ENCODE data around the gene TMEM174. TPM values are rescaled to one million over a fixed set of nuclear protein-coding genes. Genes with fewer than 3 reads are reported as not detected.
"Not testable (repeated sequence)": the region's sequence is repeated elsewhere in the genome, so short reads cannot be mapped to it uniquely, and the experiment has no call there.

The TMEM174 gene
- polyA plus RNA-seq, 3 donors: 15.6 to 27.2 (median 24.3) TPM

GRCh38 chr5:73188764-73189531 is 16.0 kb downstream of the TMEM174 start:
- DNase-seq (ENCODE audit: low read depth in 3 of 3, low spot score in 2 of 3): no peak

- DNase-seq (ENCODE audit: low read depth in 3 of 3, low spot score in 2 of 3): no peak
Observed at GRCh38 chr5:73189871-73190376, 16.9 kb downstream of the TMEM174 start.

DNA sequence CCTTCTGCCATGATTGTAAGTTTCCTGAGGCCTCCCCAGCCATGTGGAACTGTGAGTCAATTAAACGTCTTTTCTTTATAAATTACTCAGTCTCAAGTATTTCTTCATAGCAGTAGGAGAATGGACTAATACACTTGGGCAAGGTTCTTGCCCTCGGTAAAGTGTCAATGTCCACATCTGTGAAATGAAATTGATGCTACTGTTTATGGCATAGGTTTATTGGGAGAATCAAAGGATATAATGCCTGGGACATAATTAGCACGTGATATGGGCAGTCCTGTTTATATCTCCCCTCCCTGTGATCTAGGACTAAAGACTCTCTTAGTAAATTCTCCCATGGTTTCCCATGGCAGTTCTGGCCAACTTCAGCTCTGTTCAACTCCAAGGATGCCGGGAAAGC is 19.4 kb downstream of the TMEM174 start:
- no peak for DNase-seq (ENCODE audit: low read depth in 3 of 3, low spot score in 2 of 3)

DNA sequence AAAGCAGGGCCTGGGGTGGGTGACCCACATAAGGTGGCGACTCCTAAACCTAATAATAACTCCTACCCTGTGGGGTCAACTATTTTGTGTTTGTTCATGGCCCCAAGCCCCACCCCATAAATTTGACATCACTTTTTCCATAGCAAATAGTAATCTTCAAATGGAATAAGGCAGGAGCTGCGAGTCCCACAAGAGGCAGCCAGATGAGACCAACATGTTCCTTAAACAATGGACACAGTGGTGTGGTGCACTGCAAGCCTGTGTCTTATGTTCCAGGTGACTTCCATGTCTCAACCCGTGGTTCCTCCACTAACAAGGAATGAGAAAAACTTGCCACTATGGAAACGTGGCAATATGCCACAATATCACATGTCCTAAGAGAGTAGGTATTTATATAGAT is 20.6 kb downstream of the TMEM174 start:
- no peak for DNase-seq (ENCODE audit: low read depth in 3 of 3, low spot score in 2 of 3)

DNA sequence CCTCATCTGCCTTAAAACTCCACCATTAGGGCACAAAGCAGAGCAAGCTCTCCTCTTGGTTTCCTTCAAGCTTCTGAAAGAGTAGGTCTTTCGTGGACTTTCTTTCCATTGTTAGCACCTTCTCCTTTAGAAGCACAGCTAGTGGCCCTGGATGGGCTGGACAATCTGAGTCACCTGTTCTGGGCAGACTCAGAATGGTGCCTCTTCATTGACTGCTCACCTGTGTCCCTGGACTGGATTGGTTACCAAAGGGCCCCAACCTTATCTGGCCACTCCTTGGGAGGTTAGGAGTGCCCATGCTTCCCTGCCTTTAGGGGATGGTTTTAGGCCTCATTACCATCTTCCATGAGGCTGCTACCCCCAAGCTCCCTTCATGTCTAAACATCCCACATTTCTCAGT is 23.2 kb downstream of the TMEM174 start:
- no peak for DNase-seq (ENCODE audit: low read depth in 3 of 3, low spot score in 2 of 3)

GRCh38 chr5:73197637-73198257 is 24.8 kb downstream of the TMEM174 start:
- no peak for DNase-seq (ENCODE audit: low read depth in 3 of 3, low spot score in 2 of 3)

GRCh38 chr5:73198833-73199592 is 26.0 kb downstream of the TMEM174 start:
- no peak for DNase-seq (ENCODE audit: low read depth in 3 of 3, low spot score in 2 of 3)

GRCh38 chr5:73199671-73200070 is 26.7 kb downstream of the TMEM174 start:
- DNase-seq (ENCODE audit: low read depth in 3 of 3, low spot score in 2 of 3): no peak

DNA sequence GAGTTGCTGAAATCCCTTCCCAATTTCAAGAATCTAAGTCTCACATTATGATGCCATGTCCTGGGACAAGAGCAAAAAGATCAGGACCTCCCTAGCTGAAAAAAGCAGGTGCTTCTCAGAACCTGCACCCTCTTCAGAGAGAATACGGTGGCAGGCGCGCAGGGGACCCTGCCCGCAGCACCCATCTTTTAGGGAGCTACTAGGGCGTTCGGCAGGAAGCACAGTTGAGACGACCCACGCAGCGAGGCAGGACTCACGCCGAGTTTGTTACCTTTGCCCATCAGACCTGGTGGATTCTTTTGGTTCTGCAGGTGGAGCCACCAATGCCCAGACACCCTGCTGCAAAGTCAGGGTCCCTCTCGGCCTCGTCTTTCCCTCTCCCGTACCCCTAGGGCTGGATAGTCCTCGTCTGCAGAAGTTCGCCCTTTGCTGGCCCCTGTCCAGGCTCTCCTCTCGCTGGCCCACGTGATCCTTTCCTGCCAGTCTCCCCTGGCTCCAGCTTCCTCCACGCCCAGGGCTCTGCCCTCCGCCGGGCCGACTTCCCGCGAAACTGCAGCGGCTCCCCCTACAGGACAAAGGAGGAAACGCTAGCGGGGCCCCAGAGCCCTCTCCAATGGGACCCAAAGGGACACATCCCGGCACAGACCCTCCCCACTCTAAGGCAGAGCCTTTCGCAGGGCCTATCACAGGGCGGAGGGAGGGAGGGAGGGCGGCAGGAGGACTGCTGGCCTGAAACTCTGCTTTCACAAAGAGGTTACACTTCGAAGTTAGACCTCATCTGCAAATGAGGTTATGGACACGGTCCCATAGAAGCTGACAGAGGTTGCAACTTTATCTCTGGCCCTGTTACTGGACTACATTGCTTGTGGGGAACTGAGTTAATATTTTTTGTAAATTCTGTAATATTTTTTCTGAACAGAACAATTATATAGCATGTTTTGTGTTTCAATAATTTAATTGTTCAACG is 28.8 kb downstream of the TMEM174 start:
- no peak for DNase-seq (ENCODE audit: low read depth in 3 of 3, low spot score in 2 of 3)

DNA sequence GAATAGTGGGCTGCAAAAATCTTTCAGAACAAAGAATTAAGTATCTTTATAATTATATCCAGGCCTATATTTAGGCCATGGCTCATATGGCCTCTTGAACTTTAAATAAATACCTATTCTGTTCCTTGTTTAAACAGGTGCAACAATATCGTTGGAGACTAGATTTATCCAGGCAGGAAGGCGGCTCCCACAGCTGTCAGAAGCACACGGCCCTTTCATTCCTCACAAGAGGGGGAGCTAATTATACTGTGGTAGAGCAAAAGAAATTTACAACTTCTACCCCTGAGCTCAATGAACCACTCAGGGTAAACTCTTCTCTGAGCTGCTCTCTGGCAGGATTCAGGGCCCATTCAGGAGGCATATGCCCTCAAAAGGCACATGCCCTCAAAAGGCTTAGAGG is 31.3 kb downstream of the TMEM174 start:
- no peak for DNase-seq (ENCODE audit: low read depth in 3 of 3, low spot score in 2 of 3)

DNA sequence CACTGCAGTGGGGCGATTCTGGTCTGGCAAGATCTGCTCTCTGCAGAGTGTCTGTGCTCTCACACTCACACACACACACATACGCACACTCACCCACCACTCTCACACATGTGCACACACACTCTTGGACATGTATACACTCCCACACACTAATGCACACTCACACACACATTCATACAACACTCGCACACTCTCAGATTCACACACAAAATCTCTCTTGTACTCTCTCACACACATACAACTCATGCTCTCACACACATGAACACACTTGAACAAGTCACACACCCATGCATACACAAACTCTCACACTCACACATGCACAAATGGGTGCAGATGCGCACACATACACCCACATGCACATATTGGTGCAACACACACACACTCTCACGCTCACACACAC is 31.7 kb downstream of the TMEM174 start:
- no peak for DNase-seq (ENCODE audit: low read depth in 3 of 3, low spot score in 2 of 3)

- DNase-seq (ENCODE audit: low read depth in 3 of 3, low spot score in 2 of 3): no peak
Observed at GRCh38 chr5:73205305-73205704, 32.3 kb downstream of the TMEM174 start.

GRCh38 chr5:73207239-73207638 is 34.2 kb downstream of the TMEM174 start:
- DNase-seq (ENCODE audit: low read depth in 3 of 3, low spot score in 2 of 3): not testable (repeated sequence)

DNA sequence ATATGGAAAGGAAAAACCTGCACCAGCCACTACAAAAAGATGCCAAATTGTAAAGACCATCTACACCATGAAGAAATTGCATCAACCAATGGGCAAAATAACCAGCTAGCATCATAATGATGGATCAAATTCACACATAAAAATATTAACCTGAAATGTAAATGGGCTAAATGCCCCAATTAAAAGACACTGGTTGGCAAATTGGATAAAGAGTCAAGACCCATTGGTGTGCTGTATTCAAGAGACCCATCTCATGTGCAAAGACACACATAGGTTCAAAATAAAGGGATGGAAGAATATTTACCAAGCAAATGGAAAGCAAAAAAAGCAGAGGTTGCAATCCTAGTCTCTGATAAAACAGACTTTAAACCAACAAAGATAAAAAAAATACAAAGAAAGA is 36.1 kb downstream of the TMEM174 start:
- DNase-seq (ENCODE audit: low read depth in 3 of 3, low spot score in 2 of 3): not testable (repeated sequence)

- not testable (repeated sequence) for DNase-seq (ENCODE audit: low read depth in 3 of 3, low spot score in 2 of 3)
Observed at GRCh38 chr5:73212693-73213092, 39.7 kb downstream of the TMEM174 start.

GRCh38 chr5:73213566-73213998 is 40.6 kb downstream of the TMEM174 start:
- no peak for DNase-seq (ENCODE audit: low read depth in 3 of 3, low spot score in 2 of 3)

- DNase-seq (ENCODE audit: low read depth in 3 of 3, low spot score in 2 of 3): no peak
Observed at GRCh38 chr5:73214306-73214705, 41.3 kb downstream of the TMEM174 start.

DNA sequence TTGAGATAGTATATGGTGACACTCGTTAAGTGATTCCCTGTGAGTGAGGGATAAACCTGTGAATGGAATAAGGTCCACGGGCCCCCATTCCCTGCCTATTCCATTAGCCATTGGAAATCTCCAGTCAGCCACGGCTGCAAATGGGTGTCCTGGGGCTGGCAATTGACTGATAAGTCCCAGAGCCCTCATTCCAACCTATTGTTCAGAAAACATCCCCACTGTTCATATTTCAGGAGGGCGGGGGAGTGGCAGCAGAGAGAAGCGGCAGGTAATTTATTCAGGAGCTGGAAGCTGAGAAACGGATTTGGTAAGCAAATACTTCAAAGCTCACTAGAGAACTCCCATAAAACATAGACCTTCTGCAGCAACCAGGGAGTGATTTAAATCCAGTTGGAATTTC is 42.0 kb downstream of the TMEM174 start:
- DNase-seq (ENCODE audit: low read depth in 3 of 3, low spot score in 2 of 3): no peak

- DNase-seq (ENCODE audit: low read depth in 3 of 3, low spot score in 2 of 3): no peak
Observed at GRCh38 chr5:73215531-73215890, 42.5 kb downstream of the TMEM174 start.

DNA sequence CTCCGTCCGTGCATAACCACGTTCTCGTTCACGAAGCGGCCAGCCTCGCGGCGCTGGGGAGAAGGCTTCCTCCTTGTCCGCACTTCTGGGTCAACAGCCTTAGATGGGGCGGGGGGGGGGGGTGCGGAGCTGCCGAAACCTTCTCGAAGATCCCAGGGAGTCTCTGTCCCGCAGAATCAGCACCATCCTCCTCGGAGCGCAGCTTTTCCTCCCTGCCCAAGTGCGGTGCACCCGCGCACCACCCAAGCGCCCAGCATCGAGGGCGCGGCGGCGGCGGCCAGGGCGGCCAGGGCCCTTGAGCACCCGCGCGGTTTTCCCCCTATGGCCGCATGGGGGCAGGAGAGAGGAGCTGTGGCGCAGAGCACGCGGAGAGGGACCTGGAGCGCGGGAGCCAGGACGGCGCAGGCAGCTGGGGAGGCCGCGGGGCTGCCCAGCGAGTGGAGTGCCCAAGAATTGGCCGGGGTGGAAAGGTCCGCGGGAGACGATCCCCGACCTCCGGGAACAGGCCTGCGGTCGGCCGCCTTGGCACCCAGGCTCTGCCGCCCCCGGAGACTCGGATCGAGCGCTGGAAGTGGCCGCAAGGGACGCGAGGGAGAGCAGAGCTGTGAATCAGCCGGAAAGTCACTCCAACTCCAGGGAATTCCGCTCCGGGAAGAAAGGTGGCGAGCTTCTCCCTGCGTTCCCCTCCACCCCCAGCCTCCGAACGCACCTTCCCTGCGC is 43.1 kb downstream of the TMEM174 start:
- DNase-seq (ENCODE audit: low read depth in 3 of 3, low spot score in 2 of 3): peak in 1 of 3 donors; percentile 75
